Left hindlimb (tissue), 1 donor: Measurements from ENCODE around the gene SFXN5.

Experiments
- DNase-seq: peaks from one replicate; pipeline ENCODE4 v3.0.0-alpha.2; 2018

The SFXN5 gene

GRCh38 chr2:73053316-73054114 is 18.0 kb downstream of the SFXN5 start:
- no peak for DNase-seq

DNA sequence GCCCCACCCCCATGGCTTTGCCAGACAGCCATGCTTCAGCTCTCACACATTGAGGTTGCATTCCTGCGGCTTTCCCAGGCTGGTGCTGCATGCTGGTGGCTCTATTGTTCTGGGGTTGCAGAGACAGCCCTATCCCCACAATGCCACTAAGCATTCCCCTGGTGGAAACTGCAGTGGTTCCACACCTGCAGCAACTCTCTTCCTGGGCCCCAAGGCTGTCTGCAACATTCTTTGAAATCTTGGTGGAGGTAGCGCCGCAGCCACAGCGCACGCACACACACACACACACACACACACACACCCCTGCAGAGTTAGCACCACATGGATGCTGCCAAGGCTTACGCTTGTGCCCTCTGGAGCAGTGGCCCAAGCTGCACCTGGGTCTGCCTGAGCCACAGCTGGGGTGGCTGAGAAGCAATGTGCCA is 21.4 kb downstream of the SFXN5 start:
- DNase-seq, result no peak

- DNase-seq, result no peak
These were observed 27.3 kb downstream of the SFXN5 start for GRCh38 chr2:73043929-73044832.

DNA sequence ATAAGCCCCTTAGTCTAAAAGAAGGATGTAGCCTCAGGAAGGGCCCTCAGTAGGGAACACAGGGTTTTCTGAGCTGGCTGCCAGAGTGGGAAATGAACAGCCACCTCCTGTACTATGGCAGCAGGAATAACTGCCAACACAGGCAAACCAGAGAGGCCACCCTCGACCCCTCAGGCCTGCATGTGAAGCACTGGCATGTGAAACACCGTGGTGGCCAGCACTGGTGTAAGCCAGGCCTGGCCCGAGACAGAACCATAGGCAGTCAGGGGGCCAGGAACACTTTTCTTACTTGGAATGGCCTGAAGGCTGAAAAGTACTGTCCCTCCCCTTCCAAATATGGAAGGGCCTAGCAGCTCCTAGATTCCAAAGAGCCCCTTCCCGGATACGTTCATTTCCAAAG is 28.2 kb downstream of the SFXN5 start:
- DNase-seq, result no peak

DNA sequence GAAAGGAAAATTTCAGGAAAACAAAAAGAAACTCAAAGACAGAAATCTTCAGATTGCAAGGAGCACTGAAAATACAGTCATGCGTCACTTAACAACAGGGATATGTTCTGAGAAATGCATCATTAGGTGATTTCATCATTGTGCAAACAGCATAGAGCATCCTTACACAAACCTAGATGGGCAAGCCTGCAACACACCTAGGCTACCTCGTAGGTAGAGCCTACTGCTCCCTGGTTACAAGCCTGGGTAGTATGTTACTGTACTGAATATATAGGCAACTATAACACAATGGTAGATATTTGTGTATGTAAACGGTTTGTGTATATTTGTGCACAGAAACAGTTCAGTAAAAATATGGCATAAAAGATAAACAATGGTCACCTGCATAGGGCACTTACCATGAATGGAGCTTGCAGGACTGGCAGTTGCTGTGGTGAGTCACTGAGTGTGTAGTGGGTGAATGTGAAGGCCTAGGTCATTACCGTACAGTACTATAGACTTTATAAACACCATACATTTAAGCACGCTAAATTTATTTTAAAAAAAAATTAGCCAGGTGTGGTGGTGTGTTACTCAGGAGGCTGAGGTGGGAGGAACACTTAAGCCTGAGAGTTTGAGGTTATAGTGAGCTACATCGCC is 33.4 kb downstream of the SFXN5 start:
- no peak for DNase-seq

GRCh38 chr2:73036766-73037165 is 34.7 kb downstream of the SFXN5 start:
- DNase-seq, result no peak

GRCh38 chr2:73035899-73036711 is 35.4 kb downstream of the SFXN5 start:
- no peak for DNase-seq

DNA sequence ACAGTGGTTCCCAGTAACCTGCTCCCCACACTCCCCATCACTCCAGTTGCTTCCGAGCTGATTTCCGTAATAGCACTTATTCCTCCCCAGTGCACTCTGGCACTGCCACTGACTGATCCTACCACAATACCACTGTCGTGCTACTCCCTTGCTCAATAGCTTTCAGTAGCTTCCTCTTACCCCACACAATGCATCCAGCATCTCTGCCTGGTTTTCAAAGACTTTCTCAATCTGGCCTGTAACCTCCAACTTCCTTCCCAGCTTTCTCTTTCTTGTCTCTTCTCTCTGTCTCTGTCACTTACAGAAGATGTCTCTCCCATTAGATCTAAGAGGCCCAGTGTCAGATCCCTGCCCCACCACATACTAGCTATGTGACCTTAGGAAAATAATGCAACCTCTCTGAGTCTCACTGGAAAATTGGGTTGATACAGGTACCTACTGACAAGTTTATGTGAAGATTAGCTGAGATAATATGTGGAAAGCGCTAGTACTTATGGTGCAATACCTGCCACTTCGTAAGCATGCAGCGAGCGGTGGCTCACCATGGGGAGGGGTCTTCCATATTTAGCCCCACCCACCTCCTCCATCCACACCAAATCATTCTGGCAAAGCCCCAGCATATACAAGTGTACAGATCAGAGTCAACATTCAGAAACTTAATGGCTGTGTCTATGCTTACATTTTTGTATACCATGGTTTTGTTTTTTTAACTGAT is 36.7 kb downstream of the SFXN5 start:
- DNase-seq, result no peak

GRCh38 chr2:73033766-73034381 is 37.6 kb downstream of the SFXN5 start:
- no peak for DNase-seq

GRCh38 chr2:73033142-73033765 is 38.3 kb downstream of the SFXN5 start:
- no peak for DNase-seq

GRCh38 chr2:73032702-73033097 is 38.8 kb downstream of the SFXN5 start:
- no peak for DNase-seq

DNA sequence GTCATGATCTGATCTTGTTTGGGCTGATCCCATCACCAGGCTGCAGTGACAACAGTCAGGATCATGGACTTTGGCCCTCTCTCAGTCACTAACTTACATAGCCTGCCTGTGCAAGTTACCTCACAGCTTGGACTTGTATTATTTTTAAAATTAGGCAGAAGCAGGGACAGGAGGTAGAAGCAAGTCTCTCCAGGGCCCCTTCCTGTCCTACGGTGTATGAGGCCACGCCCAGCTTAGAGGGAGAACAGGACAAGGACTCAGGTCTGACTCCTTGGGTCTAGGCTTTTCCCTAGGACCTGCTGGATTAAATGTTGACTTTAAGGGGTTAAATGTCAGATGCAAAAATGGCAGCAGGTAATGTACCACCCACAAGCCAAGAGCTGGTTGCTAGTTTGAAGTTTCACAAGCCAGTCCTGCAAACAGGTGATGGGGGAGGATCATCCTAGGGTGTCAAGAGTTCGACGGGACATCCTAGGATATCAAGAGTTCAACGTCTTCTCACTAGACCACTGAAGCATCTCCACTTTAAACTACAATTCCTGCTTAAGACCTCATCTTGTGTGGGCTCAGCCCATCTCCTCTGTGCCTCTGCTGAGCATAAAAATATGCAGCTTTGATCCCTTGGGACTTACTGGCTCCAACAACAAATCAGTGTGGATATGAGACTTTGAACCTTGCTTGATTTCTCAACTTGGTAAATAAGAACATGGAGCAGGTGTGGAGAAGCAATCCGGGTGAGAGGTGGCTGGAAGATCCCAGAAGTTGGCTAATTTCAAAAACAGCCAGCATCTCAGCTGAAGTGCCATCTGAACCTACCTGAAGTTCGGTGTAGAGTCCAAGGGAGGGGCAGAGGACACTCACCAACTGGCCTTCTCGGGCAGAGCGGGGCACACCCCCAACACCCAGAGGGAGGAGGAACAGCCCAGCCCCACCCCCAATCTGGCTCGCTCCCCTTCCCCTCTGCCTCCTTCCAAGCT is 39.5 kb downstream of the SFXN5 start:
- DNase-seq, result no peak

GRCh38 chr2:73031095-73031678 is 40.3 kb downstream of the SFXN5 start:
- no peak for DNase-seq

DNA sequence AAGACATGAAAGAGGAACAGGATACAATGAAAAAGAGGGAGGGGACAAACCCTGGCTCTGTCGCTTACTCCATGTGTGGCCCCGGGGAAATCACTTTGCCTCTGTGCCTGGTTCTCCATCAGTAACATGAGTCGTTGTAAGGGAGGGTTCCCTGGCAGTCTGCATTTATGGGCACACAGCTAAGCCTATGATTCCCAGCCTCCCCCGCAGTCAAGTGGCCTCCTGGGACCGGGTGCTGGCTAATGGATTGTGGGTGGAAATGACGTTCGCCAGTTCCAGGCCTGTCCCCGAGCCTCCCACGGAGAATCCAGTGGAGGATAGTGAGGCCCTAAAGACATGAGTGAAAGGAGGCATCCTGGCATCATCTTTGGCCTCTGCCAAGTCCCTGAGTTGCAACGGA is 42.7 kb downstream of the SFXN5 start:
- no peak for DNase-seq

- DNase-seq, result no peak
These were observed 44.2 kb downstream of the SFXN5 start for GRCh38 chr2:73027340-73027739.

DNA sequence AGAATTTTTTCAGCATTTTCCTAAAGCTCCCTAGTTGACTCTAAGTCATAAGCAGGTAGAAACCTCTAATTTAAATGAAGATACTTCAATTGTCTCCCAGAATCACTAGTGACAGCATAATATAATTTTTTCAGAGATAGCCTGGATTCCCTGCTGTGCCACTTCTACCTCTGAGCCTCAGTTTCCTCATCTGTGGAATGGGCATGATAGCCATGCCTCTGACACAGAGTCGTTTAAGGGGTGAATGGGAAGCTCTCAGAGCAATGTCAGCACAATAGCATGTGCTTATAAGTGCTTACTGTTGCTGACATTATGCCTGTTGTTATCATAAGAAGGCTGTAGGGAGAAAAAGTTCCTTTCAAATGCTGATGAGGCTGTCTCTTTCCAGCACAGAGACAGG is 48.0 kb downstream of the SFXN5 start:
- DNase-seq, result no peak

DNA sequence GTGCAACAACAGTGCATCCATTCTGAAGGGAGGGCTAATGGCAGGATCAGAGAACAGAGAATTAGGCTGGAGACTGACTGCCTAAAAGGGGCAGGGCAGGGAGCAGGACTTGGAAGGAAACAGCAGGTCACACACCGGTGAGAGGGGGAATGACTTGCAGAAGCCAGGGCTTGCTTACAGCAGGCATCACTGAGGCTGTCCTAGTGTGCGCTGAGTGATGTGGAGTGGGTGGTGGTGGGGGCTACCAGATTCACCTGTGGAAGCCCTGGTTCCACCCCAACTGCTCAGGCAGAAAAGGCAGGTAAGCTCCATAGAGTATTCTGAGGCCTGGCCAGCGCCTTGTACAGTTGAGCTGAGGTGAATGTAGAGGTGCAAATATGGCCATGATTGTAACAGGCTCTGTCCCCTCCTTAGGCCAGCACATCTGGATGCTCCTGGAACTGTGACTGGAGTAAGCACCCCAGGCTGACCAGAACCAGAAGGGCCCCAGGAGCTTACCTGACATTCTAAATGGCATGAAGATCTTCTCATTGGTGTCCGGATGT is 49.4 kb downstream of the SFXN5 start:
- no peak for DNase-seq

DNA sequence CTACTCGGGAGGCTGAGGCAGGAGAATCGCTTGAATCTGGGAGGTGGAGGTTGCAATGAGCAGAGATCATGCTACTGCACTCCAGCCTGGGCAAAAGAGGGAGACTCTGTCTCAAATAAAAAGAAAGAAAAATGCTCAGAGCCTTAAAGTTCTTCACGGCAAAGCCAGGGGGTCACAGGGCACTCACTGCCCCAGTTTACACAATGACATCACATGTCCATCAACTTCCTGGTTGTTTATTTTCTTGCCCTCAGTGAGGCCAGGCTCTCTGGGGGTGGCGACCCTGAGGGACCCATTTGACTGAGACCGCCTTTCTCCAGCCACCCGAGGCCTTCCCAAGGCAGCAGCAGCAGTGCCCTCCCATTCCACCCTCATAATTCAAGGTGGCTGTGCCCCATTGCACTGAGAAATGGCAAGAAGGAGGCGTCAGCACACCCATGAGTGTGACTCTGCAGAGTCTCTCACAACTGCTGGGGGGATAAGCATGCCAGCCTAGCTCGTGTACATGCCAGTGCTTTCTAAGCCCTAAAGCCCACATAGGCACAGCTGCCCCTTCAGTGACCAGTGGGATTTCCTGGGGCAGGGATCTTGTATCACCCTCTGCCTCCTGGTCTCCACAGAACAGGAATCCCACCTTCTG is 50.0 kb downstream of the SFXN5 start:
- no peak for DNase-seq
